GM23338 (cell line): ENCODE data around the gene MARCKS. TPM values are rescaled to one million over a fixed set of nuclear protein-coding genes. Genes with fewer than 3 reads are reported as not detected.

Experiments used
- ATAC-seq: fragments of 200-7000 bp; cut with Tn5 transposase; 3 replicates; pipeline ENCODE4 v1.9.1; 2020
- DNase-seq: peaks from one replicate; pipeline ENCODE4 v3.0.0-alpha.2; 2015; ENCODE audit warnings: low spot score
- H2AFZ ChIP-seq: fragments of 200-600 bp; sonication (generic); 2 replicates; pipeline ENCODE4 v1.8.0; 2016; ENCODE audit warnings: antibody characterized with exemption, mild to moderate bottlenecking, moderate library complexity
- H3F3A ChIP-seq: fragments of 200-600 bp; sonication (generic); replicated peaks from 2 replicates; pipeline ENCODE4 v1.8.0; 2017; ENCODE audit warnings: antibody characterized with exemption, mixed run types, low read depth
- H3K27ac ChIP-seq: fragments of 200-600 bp; sonication (generic); 2 replicates; pipeline ENCODE4 v1.6.1; 2016; ENCODE audit warnings: low read depth
- H3K27me3 ChIP-seq: fragments of 200-600 bp; sonication (generic); 2 replicates; pipeline ENCODE4 v1.8.0; 2016; ENCODE audit warnings: mild to moderate bottlenecking, mixed run types, moderate library complexity; ENCODE audit not compliant: insufficient read depth
- H3K36me3 ChIP-seq: fragments of 200-600 bp; sonication (generic); 2 replicates; pipeline ENCODE4 v1.8.0; 2016; ENCODE audit warnings: mild to moderate bottlenecking; ENCODE audit not compliant: insufficient read depth
- H3K4me1 ChIP-seq: fragments of 200-600 bp; sonication (generic); 2 replicates; pipeline ENCODE4 v1.8.0; 2016; ENCODE audit warnings: mild to moderate bottlenecking, moderate library complexity; ENCODE audit not compliant: insufficient read depth
- H3K4me2 ChIP-seq: fragments of 200-600 bp; sonication (generic); 2 replicates; pipeline ENCODE4 v1.7.1; 2017; ENCODE audit warnings: mixed run types
- H3K4me3 ChIP-seq: fragments of 200-600 bp; sonication (generic); 2 replicates; pipeline ENCODE4 v1.6.1; 2016; ENCODE audit warnings: mixed run types
- H3K79me2 ChIP-seq: fragments of 200-600 bp; sonication (generic); replicated peaks from 2 replicates; pipeline ENCODE4 v1.8.0; 2017; ENCODE audit warnings: mild to moderate bottlenecking; ENCODE audit not compliant: insufficient read depth
- H3K9me2 ChIP-seq: fragments of 200-600 bp; sonication (generic); 2 replicates; pipeline ENCODE4 v1.8.0; 2017; ENCODE audit not compliant: insufficient read depth
- H4K20me1 ChIP-seq: fragments of 200-600 bp; sonication (generic); replicated peaks from 2 replicates; pipeline ENCODE4 v1.8.0; 2017; ENCODE audit warnings: mild to moderate bottlenecking; ENCODE audit not compliant: insufficient read depth
- H3K27ac Mint-ChIP-seq: 2 replicates; pipeline ENCODE4 v1.8.0; 2020; ENCODE audit warnings: inconsistent platforms, mild to moderate bottlenecking, moderate library complexity, mixed read lengths
- H3K27me3 Mint-ChIP-seq: 3 replicates; pipeline ENCODE4 v1.8.0; 2022; ENCODE audit warnings: low read depth, mild to moderate bottlenecking, moderate library complexity, mixed read lengths, inconsistent platforms; ENCODE audit not compliant: insufficient read depth, poor library complexity
- H3K36me3 Mint-ChIP-seq: 3 replicates; pipeline ENCODE4 v1.8.0; 2021; ENCODE audit warnings: low read depth, mild to moderate bottlenecking, inconsistent platforms, moderate library complexity, mixed read lengths
- H3K4me1 Mint-ChIP-seq: 3 replicates; pipeline ENCODE4 v1.8.0; 2020; ENCODE audit warnings: mild to moderate bottlenecking, inconsistent platforms, mixed read lengths
- H3K4me3 Mint-ChIP-seq: 3 replicates; pipeline ENCODE4 v1.8.0; 2021; ENCODE audit warnings: moderate library complexity, mild to moderate bottlenecking, inconsistent platforms, mixed read lengths
- H3K9me3 Mint-ChIP-seq: 3 replicates; pipeline ENCODE4 v1.8.0; 2020; ENCODE audit warnings: moderate library complexity, mild to moderate bottlenecking, inconsistent platforms, mixed read lengths
- CREB1 ChIP-seq: fragments of 250-450 bp; sonication (Bioruptor Pico); IDR thresholded peaks from 2 replicates; pipeline ENCODE4 v1.5.0; 2020; ENCODE audit warnings: low read depth, mild to moderate bottlenecking, moderate library complexity
- ETS1 ChIP-seq: IDR thresholded peaks from 2 replicates; pipeline ENCODE4 v1.6.1; 2016; ENCODE audit warnings: antibody characterized with exemption
- EZH2 ChIP-seq: fragments of 200-600 bp; sonication (generic); IDR thresholded peaks from one replicate; pipeline ENCODE4 v1.8.0; 2017; ENCODE audit warnings: antibody characterized with exemption, mild to moderate bottlenecking, low read depth; ENCODE audit not compliant: unreplicated experiment
- EZH2phosphoT487 ChIP-seq: fragments of 200-600 bp; sonication (generic); IDR thresholded peaks from one replicate; pipeline ENCODE4 v1.8.1; 2018; ENCODE audit warnings: antibody characterized with exemption; ENCODE audit not compliant: unreplicated experiment
- JUNB ChIP-seq: IDR thresholded peaks from one replicate; pipeline ENCODE4 v1.6.1; 2016; ENCODE audit warnings: antibody characterized with exemption; ENCODE audit not compliant: unreplicated experiment
- NANOG ChIP-seq: IDR thresholded peaks from 2 replicates; pipeline ENCODE4 v1.6.1; 2016; ENCODE audit warnings: antibody characterized with exemption, borderline replicate concordance
- POLR2AphosphoS5 ChIP-seq: IDR thresholded peaks from 2 replicates; pipeline ENCODE4 v1.6.1; 2016; ENCODE audit warnings: antibody characterized with exemption, low read depth
- STAT1 ChIP-seq: IDR thresholded peaks from one replicate; pipeline ENCODE4 v1.6.1; 2016; ENCODE audit warnings: antibody characterized with exemption; ENCODE audit not compliant: unreplicated experiment
- ZNF114 ChIP-seq: fragments of 250-450 bp; sonication (Bioruptor Pico); IDR thresholded peaks from 2 replicates; pipeline ENCODE4 v1.5.0; 2020; ENCODE audit warnings: mild to moderate bottlenecking, moderate library complexity
- ZNF331 ChIP-seq: fragments of 250-450 bp; sonication (Bioruptor Pico); IDR thresholded peaks from 2 replicates; pipeline ENCODE4 v1.5.0; 2020; ENCODE audit warnings: low read depth, mild to moderate bottlenecking, moderate library complexity
- ZNF462 ChIP-seq: fragments of 250-450 bp; sonication (Bioruptor Pico); IDR thresholded peaks from 2 replicates; pipeline ENCODE4 v1.5.0; 2020; ENCODE audit warnings: mild to moderate bottlenecking, moderate library complexity
- polyA plus RNA-seq: library from polyadenylated mRNA; unstranded; fragments of >200 nt; fragmentation: Nextera tagmentation; extraction: Ambion mirVana; gene quantifications from 2 replicates; pipeline ENCODE4 v1.2.1, GENCODE V29; 2016
- total RNA-seq: library from RNA; depleted of rRNA; stranded (reverse); fragments of >200 nt; shearing (Covaris generic); gene quantifications from 2 replicates; pipeline ENCODE4 v1.2.3, GENCODE V29; 2014
- TF ChIP-seq, protein P1 (sequence below): IDR thresholded peaks from one replicate; pipeline ENCODE4 v1.6.1; 2018; ENCODE audit warnings: antibody characterized with exemption; ENCODE audit not compliant: unreplicated experiment
- TF ChIP-seq, protein P2 (sequence below), 2 experiments: fragments of 200-600 bp in 1 of 2; sonication (generic) in 1 of 2; conservative IDR thresholded peaks; 2 replicates each; pipeline versions ENCODE4 v1.5.1 to v1.6.1; 2016 to 2017; ENCODE audit warnings: antibody characterized with exemption in 2 of 2, low read depth in 2 of 2, mild to moderate bottlenecking in 2 of 2, moderate library complexity in 1 of 2

MARCKS gene
- total and polyA plus RNA-seq, 2 experiments from 2014 or later = 71.5 to 85.9 TPM

- H3K27me3 ChIP-seq = peaks cover 40% of the 10 kb centered on the region
- Mint-ChIP-seq H3K4me3 (no peak overlapping the region), H3K9me3 (peaks cover 7% of the 10 kb centered on the region; the same call in 2 of the 3 replicates), H3K4me1 (peaks cover 17% of the 10 kb centered on the region), H3K27me3 (peaks cover 13% of the 10 kb centered on the region), H3K27ac (no peak overlapping the region), H3K36me3 (peaks cover 24% of the 10 kb centered on the region)
- no peaks in the 10 kb centered on the region for H3K9me2 ChIP-seq
- TF ChIP-seq POLR2AphosphoS5 (no peak; the same call in 1 of the 2 replicates), ZNF331 (CRISPR knock-in tag) (no peak), ETS1 (no peak), EZH2 (no peak), ZNF114 (CRISPR knock-in tag) (no peak), NANOG (no peak), EZH2phosphoT487 (no peak), ZNF462 (no peak), CREB1 (CRISPR knock-in tag) (no peak), JUNB (no peak), STAT1 (no peak)
- TF ChIP-seq, protein P1, sequence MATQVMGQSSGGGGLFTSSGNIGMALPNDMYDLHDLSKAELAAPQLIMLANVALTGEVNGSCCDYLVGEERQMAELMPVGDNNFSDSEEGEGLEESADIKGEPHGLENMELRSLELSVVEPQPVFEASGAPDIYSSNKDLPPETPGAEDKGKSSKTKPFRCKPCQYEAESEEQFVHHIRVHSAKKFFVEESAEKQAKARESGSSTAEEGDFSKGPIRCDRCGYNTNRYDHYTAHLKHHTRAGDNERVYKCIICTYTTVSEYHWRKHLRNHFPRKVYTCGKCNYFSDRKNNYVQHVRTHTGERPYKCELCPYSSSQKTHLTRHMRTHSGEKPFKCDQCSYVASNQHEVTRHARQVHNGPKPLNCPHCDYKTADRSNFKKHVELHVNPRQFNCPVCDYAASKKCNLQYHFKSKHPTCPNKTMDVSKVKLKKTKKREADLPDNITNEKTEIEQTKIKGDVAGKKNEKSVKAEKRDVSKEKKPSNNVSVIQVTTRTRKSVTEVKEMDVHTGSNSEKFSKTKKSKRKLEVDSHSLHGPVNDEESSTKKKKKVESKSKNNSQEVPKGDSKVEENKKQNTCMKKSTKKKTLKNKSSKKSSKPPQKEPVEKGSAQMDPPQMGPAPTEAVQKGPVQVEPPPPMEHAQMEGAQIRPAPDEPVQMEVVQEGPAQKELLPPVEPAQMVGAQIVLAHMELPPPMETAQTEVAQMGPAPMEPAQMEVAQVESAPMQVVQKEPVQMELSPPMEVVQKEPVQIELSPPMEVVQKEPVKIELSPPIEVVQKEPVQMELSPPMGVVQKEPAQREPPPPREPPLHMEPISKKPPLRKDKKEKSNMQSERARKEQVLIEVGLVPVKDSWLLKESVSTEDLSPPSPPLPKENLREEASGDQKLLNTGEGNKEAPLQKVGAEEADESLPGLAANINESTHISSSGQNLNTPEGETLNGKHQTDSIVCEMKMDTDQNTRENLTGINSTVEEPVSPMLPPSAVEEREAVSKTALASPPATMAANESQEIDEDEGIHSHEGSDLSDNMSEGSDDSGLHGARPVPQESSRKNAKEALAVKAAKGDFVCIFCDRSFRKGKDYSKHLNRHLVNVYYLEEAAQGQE = no peak
- TF ChIP-seq, protein P2, sequence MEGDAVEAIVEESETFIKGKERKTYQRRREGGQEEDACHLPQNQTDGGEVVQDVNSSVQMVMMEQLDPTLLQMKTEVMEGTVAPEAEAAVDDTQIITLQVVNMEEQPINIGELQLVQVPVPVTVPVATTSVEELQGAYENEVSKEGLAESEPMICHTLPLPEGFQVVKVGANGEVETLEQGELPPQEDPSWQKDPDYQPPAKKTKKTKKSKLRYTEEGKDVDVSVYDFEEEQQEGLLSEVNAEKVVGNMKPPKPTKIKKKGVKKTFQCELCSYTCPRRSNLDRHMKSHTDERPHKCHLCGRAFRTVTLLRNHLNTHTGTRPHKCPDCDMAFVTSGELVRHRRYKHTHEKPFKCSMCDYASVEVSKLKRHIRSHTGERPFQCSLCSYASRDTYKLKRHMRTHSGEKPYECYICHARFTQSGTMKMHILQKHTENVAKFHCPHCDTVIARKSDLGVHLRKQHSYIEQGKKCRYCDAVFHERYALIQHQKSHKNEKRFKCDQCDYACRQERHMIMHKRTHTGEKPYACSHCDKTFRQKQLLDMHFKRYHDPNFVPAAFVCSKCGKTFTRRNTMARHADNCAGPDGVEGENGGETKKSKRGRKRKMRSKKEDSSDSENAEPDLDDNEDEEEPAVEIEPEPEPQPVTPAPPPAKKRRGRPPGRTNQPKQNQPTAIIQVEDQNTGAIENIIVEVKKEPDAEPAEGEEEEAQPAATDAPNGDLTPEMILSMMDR (conservative IDR thresholded peaks at IDR 0.05; ENCODE audit: low read depth in 2 of 2) = no peak
- H3K4me1 ChIP-seq = 0 out of 2 replicates have a peak, but pooled peaks cover 8% of the 10 kb centered on the region
- 0 out of 2 replicates have a peak, but pooled peaks cover 5% of the 10 kb centered on the region for H3K36me3 ChIP-seq
- no peak overlapping the region for H2AFZ ChIP-seq
- peak; percentile 7 for ATAC-seq
- 0 out of 2 replicates have a peak, but pooled peaks cover 6% of the 10 kb centered on the region for H4K20me1 ChIP-seq
- H3F3A ChIP-seq = peaks cover 5% of the 10 kb centered on the region
- peak overlapping the region; percentile 95 for H3K4me3 ChIP-seq
- H3K27ac ChIP-seq = peak overlapping the region; percentile 97
- peak; percentile 68 for DNase-seq
- peak overlapping the region; percentile 90 for H3K4me2 ChIP-seq
- H3K79me2 ChIP-seq = peaks cover 40% of the 10 kb centered on the region
These were observed 673 bp downstream of the MARCKS start for GRCh38 chr6:113857556-113858479.
